GM18951 (cell line): ENCODE data around the gene PDK3.
A peak's percentile ranks its signal among the peaks of the same experiment; 100 is the strongest.

ENCODE experiments used
- POLR2A ChIP-seq: IDR thresholded peaks from 4 replicates; pipeline ENCODE4 v1.6.1; 2011; ENCODE audit warnings: mild to moderate bottlenecking; ENCODE audit not compliant: insufficient read length, insufficient read depth; ENCODE audit errors: extremely low read depth
- in situ Hi-C: fragments of 300-500 bp; cut with MboI; formaldehyde crosslinking; loops from one replicate; pipeline ENCODE4 v1.12.0; 2022; ENCODE audit warnings: low sequenced_read_pairs, mixed read lengths, inconsistent platforms; ENCODE audit not compliant: unreplicated experiment

PDK3 gene

GRCh38 chrX:24464498-24464835 is 619 bp upstream of the PDK3 start:
- in situ Hi-C loops, result no loop called here
- TF ChIP-seq POLR2A, result no peak

DNA sequence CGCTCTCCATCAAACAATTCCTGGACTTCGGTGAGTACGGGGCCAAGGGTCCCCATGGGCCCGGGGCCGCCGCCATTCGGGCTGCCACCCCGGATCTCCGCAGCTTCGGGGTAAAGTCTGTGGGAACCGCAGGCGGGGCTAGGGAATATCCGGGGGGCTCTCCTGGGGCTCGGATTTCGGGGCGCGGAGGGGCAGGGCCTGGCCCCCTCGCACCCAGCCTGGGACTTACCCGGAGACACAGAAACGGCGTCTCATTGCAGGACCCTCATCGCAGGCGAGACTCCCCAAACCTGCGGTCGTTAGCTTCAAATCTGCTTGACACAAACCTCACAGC is 413 bp downstream of the PDK3 start:
- in situ Hi-C loops, result no loop called here
- no peak for TF ChIP-seq POLR2A

- in situ Hi-C loops, result no loop called here
- no peak for TF ChIP-seq POLR2A
Measured at GRCh38 chrX:24466025-24466424, 939 bp downstream of the PDK3 start.

GRCh38 chrX:24468245-24468644 is 3.2 kb downstream of the PDK3 start:
- TF ChIP-seq POLR2A, result no peak
- in situ Hi-C loops, result no loop called here

- in situ Hi-C loops, result no loop called here
- no peak for TF ChIP-seq POLR2A
Measured at GRCh38 chrX:24471808-24472207, 6.7 kb downstream of the PDK3 start.

DNA sequence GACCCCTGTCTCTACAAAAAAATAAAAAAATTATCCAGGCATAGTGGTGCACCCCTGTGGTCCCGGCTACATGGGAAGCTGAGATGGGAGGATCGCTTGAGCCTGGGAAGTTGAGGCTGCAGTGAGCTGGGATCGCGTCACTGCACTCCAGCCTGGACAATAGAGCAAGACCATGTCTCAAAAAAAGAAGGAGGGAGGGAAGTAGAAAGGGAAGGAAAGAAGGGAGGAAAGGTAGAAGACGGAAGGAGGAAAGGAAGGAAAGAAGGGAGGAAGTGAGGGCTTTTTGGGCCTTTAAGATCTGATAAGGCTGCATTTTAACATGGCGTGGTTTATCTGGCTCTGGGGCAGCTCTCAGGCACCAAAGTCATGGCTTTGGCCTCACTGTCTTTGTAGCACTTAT is 10.4 kb downstream of the PDK3 start:
- TF ChIP-seq POLR2A, result no peak
- in situ Hi-C loops, result no loop called here

DNA sequence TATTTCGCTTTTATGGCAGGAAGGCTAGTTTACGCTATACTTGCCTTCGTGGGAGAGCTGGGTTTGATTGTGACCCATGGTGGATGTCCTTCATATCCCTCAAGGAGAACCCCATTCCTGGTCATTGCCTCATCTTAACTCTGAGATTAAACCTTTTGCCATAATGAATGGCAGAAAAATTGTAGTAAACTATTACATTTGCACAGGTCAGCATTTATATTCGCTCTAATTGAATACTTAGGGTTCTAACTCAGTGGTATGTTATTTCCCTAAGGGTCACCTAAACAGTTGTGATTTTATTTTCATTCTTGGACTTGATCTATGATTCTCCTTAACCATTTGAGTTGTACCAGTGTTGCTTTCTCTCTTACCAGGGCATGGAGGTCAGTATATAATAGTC is 13.4 kb downstream of the PDK3 start:
- in situ Hi-C loops, result no loop called here
- no peak for TF ChIP-seq POLR2A

DNA sequence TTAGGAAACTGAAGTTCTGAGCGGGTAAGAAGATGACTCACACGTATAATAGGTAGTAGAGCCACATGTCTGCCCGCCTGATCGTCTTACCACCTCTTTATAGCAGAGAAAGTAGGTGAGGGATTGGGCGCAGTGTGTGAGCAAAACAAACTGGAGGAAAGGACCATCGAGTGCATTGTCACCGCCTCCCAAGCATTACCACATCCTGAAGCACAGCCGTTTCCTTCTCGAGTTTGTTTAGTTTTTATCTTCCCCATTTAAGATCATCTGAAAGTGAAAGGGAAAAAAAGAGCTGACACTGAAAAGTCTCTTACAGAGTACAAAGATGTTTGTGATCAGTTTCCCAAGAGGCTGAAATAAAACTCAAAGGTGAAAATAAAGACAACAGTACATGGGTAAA is 14.8 kb downstream of the PDK3 start:
- in situ Hi-C loops, result no loop called here
- TF ChIP-seq POLR2A, result peak; percentile 42

- in situ Hi-C loops, result no loop called here
- TF ChIP-seq POLR2A, result no peak
Measured at GRCh38 chrX:24480400-24480865, 15.3 kb downstream of the PDK3 start.

DNA sequence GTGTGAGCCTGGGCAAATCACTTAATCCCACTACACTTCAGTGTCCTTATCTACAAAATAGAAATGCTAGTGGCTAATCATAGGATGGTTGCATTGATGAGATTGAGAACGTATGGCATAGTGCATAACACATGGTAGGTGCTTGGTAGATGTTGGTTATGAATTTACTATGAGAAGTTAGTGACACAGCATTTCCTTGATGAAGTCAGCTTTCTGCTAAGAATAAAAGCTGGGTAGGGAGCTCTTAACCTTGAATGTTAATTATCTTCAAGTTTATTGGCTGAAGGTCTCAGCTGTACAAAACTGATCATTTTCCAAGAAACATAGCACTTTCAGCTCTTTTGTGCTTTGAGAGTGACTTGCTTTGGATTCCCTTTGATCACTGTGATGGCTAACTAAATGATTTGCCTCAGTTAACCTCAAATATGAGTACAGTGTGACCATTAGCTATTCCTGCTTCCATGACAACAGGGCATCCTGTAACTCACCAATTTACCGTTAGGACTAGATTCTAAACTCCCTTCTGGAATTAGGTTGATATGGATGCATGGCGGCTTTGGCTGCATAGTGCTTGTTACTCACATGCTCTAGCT is 17.8 kb downstream of the PDK3 start:
- in situ Hi-C loops, result no loop called here
- TF ChIP-seq POLR2A, result no peak

DNA sequence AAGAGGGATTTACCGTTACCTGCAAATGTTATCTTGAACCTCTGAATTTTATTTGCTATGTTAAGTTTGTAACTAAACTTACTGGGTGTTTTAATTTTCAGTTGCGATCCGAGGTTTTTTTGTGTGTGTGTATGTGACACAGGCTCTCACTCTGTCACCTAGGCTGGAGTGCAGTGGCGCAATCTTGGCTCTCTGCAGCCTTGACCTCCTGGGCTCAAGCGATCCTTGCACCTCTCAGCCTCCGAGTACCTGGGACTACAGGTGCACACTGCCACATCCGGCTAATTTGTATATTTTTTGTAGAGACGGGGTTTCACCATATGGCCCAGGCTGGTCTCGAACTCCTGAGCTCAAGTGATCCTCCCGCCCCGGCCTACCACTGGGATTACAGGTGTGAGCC is 18.5 kb downstream of the PDK3 start:
- no peak for TF ChIP-seq POLR2A
- in situ Hi-C loops, result no loop called here

- in situ Hi-C loops, result no loop called here
- TF ChIP-seq POLR2A, result no peak
Measured at GRCh38 chrX:24485323-24485722, 20.2 kb downstream of the PDK3 start.

- in situ Hi-C loops, result no loop called here
- TF ChIP-seq POLR2A, result no peak
Measured at GRCh38 chrX:24485976-24486680, 21.0 kb downstream of the PDK3 start.

DNA sequence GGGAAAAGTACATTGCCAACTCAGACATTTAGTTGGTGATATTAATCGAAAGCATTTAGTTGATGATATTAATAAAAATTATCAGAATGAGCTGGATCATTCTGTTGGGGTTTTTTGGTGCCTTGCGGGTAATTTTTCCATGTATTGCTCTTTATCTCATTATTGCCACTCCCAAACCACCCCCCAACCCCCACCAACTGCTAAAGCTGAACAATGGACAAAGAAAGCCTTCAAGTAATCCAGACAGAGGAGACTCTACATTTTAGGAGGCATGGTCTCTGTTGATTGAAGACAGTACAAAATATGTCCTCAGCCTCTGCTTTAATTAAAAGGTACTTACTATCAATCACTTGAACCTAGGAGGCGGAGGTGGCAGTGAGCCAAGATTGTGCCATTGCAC is 22.5 kb downstream of the PDK3 start:
- in situ Hi-C loops, result no loop called here
- no peak for TF ChIP-seq POLR2A

GRCh38 chrX:24491741-24492140 is 26.7 kb downstream of the PDK3 start:
- TF ChIP-seq POLR2A, result no peak
- in situ Hi-C loops, result no loop called here
